Neutrophil (primary cell): ENCODE data around the gene SESN1.

Source experiments
- H3K27ac ChIP-seq: fragments of 200-600 bp; sonication (generic); 2 replicates; pipeline ENCODE4 v1.5.1; 2016; ENCODE audit warnings: mild to moderate bottlenecking, moderate library complexity
- H3K27me3 ChIP-seq: fragments of 200-600 bp; sonication (generic); 2 replicates; pipeline ENCODE4 v1.6.0; 2016; ENCODE audit warnings: mild to moderate bottlenecking
- H3K36me3 ChIP-seq: fragments of 200-600 bp; sonication (generic); 2 replicates; pipeline ENCODE4 v1.5.1; 2017
- H3K4me1 ChIP-seq, 2 experiments: fragments of 200-600 bp in 1 of 2; sonication (generic) in 1 of 2; 1 replicate in 1 of 2; 2 replicates in 1 of 2; pipeline versions ENCODE4 v1.5.1 to v1.6.1; 2013 to 2016; ENCODE audit warnings: low read depth in 1 of 2, low read length in 1 of 2, mild to moderate bottlenecking in 1 of 2, moderate library complexity in 1 of 2; ENCODE audit not compliant: control insufficient read depth in 1 of 2, insufficient read depth in 1 of 2
- H3K4me3 ChIP-seq, 2 experiments: fragments of 200-600 bp in 1 of 2; sonication (generic) in 1 of 2; 1 replicate in 1 of 2; 2 replicates in 1 of 2; pipeline ENCODE4 v1.5.1; 2013 to 2016; ENCODE audit warnings: low read depth in 1 of 2, low read length in 1 of 2, mild to moderate bottlenecking in 1 of 2, moderate library complexity in 1 of 2
- H3K9me3 ChIP-seq: fragments of 200-600 bp; sonication (generic); 2 replicates; pipeline ENCODE4 v1.5.1; 2016
- TF ChIP-seq, protein P1 (sequence below): fragments of 200-600 bp; sonication (generic); IDR thresholded peaks from 2 replicates; pipeline ENCODE4 v1.5.1; 2016; ENCODE audit warnings: antibody characterized with exemption

Gene SESN1

DNA sequence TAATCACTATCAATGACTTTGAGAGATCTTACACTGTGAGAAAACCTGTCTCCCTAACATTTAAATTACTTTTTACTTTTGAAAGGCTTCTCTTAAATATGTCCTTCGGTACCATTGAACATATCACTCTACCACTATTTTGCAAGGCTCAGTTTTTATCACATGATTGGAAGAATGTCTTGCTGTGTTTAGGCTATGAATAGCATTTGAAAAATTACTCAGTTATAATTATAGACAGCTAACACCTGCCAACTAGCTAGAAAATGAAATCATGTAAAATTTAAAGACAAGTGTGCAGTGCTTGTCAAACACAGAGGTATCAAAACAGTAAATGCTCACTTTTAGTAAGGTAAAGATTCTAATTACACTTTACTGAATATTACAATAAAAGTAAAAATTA lies 11.0 kb downstream of the SESN1 start:
- TF ChIP-seq, protein P1, sequence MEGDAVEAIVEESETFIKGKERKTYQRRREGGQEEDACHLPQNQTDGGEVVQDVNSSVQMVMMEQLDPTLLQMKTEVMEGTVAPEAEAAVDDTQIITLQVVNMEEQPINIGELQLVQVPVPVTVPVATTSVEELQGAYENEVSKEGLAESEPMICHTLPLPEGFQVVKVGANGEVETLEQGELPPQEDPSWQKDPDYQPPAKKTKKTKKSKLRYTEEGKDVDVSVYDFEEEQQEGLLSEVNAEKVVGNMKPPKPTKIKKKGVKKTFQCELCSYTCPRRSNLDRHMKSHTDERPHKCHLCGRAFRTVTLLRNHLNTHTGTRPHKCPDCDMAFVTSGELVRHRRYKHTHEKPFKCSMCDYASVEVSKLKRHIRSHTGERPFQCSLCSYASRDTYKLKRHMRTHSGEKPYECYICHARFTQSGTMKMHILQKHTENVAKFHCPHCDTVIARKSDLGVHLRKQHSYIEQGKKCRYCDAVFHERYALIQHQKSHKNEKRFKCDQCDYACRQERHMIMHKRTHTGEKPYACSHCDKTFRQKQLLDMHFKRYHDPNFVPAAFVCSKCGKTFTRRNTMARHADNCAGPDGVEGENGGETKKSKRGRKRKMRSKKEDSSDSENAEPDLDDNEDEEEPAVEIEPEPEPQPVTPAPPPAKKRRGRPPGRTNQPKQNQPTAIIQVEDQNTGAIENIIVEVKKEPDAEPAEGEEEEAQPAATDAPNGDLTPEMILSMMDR, result no peak
- no peak overlapping the region for H3K27ac ChIP-seq

DNA sequence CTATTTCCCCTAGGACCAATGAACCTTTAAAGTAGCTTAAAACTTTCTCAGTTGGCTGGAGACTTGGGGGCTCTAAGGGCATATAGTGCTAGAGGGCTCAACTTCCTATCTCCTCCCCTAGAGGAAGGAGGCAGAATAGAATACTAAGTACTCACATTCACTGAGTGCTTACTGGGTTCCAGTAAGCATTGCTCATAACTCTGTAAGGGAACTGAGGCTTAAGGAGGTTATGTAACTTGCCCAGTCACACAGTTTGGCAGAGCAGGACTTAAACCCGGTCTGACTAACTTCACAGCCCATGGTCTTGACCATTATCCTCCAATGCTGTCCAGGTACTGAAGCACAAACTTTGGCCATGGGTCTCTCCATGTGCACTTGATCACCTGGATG lies 12.5 kb downstream of the SESN1 start:
- Histone ChIP-seq H3K4me3 (no peak overlapping the region), H3K27ac (no peak overlapping the region), H3K9me3 (no peaks in the 10 kb centered on the region), H3K36me3 (peaks cover 4% of the 10 kb centered on the region), H3K4me1 (no peaks in the 10 kb centered on the region), H3K27me3 (no peaks in the 10 kb centered on the region)
- TF ChIP-seq, protein P1, result no peak

More for the DNA sequence above, 11.0 kb downstream of the SESN1 start:
- no peaks in the 10 kb centered on the region for H3K9me3 ChIP-seq
- H3K4me3 ChIP-seq, result no peak overlapping the region
- peaks cover 4% of the 10 kb centered on the region for H3K36me3 ChIP-seq
- no peaks in the 10 kb centered on the region for H3K4me1 ChIP-seq
- H3K27me3 ChIP-seq, result no peaks in the 10 kb centered on the region

DNA sequence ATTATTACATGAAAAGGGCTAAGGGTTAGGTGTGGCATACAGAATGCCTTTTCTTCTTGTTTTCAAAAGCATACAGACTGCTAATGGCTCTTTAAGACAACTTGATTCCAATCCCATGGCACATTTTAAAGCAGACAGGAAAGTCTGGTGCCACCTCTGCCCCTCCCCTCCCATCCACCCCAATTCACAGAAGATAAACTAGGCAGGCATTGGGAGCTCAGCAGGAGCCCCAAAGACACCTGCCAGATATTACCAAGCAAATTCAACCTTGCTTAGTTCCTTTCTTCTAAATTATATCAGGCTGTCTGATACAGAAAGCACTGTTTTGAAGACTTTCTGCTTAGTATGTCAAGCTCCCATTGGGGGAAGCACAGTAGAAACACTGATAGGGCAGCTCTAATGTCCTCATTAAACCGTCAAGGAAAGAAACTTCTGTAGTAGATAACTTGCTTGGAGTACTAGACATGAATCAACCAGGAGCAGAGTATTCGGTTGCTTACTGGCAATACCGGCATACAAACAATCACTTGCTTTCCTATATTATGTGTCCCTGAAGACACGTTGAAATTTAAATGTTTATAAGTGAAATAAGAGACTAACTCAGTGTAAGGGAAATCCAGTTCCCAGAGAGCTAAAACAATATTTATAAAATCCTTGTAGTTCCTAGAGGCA lies 13.0 kb downstream of the SESN1 start:
- TF ChIP-seq, protein P1, result no peak
- Histone ChIP-seq H3K9me3 (no peaks in the 10 kb centered on the region), H3K4me1 (no peaks in the 10 kb centered on the region), H3K27ac (no peak overlapping the region), H3K4me3 (no peak overlapping the region), H3K27me3 (no peaks in the 10 kb centered on the region), H3K36me3 (peaks cover 4% of the 10 kb centered on the region)

DNA sequence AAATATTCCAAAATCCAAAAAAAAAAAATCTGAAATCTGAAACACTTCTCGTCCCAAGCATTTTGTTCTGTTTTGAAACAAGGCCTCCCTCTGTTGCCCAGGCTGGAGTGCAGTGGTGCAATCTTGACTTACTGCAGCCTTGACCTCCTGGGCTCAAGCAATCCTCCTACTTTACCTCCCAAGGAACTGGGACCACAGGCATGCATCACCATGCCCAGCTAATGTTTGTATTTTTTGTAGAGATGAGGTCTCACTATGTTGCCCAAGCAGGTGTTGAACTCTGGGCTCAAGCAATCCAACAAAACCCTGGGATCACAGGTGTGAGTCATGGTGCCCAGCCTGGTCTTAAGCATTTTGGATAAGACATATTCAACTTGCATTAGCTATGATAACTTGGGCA lies 13.6 kb downstream of the SESN1 start:
- TF ChIP-seq, protein P1, result no peak
- peaks cover 4% of the 10 kb centered on the region for H3K36me3 ChIP-seq
- no peaks in the 10 kb centered on the region for H3K4me1 ChIP-seq
- H3K9me3 ChIP-seq, result no peaks in the 10 kb centered on the region
- no peaks in the 10 kb centered on the region for H3K27me3 ChIP-seq
- no peak overlapping the region for H3K4me3 ChIP-seq
- no peak overlapping the region for H3K27ac ChIP-seq

DNA sequence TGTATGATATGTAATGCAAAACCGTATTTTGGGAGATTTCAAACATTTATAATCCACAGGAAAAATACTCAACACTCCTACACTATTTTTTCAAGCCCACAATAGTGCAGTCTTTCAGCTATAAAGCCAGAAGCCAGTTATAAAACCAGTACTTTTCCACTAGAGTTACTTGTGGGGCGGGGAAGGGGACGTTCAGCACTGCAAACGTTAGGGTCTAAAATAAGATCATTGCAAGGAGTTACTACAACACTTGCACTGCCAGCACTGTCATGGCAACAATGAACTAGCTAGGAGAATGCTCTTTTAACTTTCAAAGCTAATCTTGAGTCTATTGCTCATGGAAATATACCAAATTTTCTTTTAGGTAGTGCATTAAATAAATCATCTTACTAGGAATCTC lies 14.7 kb downstream of the SESN1 start:
- H3K4me3 ChIP-seq, result no peak overlapping the region
- H3K27ac ChIP-seq, result no peak overlapping the region
- H3K9me3 ChIP-seq, result no peaks in the 10 kb centered on the region
- no peaks in the 10 kb centered on the region for H3K27me3 ChIP-seq
- no peaks in the 10 kb centered on the region for H3K36me3 ChIP-seq
- TF ChIP-seq, protein P1, result no peak
- no peaks in the 10 kb centered on the region for H3K4me1 ChIP-seq
